ENCODE data around the gene ARAP3.
"Not testable (repeated sequence)": the region's sequence is repeated elsewhere in the genome, so short reads cannot be mapped to it uniquely, and the experiment has no call there.

The ARAP3 gene, protein sequence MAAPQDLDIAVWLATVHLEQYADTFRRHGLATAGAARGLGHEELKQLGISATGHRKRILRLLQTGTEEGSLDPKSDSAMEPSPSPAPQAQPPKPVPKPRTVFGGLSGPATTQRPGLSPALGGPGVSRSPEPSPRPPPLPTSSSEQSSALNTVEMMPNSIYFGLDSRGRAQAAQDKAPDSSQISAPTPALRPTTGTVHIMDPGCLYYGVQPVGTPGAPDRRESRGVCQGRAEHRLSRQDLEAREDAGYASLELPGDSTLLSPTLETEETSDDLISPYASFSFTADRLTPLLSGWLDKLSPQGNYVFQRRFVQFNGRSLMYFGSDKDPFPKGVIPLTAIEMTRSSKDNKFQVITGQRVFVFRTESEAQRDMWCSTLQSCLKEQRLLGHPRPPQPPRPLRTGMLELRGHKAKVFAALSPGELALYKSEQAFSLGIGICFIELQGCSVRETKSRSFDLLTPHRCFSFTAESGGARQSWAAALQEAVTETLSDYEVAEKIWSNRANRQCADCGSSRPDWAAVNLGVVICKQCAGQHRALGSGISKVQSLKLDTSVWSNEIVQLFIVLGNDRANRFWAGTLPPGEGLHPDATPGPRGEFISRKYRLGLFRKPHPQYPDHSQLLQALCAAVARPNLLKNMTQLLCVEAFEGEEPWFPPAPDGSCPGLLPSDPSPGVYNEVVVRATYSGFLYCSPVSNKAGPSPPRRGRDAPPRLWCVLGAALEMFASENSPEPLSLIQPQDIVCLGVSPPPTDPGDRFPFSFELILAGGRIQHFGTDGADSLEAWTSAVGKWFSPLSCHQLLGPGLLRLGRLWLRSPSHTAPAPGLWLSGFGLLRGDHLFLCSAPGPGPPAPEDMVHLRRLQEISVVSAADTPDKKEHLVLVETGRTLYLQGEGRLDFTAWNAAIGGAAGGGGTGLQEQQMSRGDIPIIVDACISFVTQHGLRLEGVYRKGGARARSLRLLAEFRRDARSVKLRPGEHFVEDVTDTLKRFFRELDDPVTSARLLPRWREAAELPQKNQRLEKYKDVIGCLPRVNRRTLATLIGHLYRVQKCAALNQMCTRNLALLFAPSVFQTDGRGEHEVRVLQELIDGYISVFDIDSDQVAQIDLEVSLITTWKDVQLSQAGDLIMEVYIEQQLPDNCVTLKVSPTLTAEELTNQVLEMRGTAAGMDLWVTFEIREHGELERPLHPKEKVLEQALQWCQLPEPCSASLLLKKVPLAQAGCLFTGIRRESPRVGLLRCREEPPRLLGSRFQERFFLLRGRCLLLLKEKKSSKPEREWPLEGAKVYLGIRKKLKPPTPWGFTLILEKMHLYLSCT (N-terminal part only)

DNA sequence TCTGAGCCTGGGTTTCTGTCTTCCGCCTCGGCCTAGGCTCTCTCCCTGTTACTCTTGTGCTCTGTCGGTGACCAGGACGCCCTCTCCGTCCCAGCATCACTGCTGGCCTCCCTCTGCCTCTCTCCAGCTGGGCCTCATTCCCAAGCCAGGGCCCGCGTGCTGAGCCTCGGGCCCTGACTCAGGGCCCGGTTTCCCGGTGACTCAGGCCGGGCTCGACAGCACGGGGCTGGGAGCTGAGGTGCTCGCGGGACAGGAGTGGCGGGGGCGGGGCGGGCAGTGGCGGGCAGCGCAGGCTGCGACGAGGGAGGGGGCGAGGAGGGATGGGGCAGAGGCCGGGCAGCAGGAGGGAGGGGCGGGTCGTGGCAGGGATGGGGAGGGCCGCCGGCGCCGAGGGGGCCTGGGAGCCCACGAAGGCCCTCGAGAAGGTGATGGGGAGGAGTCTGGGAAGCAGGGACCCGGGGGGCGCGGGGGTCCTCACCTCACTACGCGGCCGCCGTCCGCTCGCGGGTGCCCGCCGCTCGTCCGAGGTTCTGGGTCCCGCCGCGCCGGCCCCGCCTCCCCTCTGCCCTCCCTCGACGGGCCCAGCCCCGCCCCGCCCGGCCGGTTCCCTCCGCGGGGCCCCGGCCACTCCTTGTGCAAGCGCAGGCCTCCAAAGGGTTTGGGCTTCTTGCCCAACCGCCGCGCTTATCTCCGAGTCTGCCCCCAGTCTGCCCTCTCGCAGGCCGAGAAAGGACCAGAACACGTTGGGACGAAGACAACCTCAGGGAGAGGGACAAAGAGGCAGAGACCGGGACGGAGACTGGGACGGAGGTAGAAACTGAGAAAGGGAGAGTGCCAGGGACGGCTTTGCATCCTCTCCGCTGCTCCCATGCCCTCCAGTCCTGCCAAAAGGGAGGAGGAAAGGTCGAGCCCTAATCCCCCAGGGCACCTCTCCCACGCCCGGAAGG lies at the start of gene ARAP3:
Gene ARAP3, minus strand, starts transcription at position 536 of the 947 bp plus-strand sequence. CDS start 1,744 bp downstream, outside the sequence.
- peak; percentile 93 for DNase-seq

DNA sequence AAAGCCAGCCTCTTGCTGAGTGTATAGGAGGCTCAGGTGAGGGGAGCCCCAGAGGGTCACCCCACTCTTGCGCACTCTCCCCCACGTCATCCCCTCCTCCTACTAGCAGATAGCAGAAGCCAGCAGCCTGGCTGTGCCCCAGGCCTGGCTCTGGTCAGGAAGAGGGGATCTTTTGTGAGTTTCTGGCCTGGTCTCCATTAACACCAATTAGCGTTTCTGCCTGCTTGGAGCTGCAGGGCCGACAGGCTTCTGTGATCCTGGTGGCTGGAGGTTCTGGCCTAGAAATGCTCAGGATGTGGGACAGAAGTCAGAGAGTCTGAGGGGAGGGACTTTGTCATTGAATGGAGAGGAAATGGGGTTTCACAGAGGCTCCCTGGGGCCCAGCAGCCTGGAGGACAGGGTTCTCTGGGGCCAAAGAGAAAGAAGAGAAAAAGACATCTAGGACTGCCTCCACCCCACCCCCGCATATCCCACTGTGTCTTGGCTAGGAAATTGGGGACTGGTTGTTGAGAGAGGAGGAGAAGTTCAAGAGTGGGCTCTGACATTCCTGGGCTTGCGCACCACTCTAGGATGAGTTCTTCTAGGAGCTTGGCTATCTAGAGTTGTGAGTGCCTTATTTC lies 47.5 kb upstream of the ARAP3 start:
- no peak for DNase-seq

DNA sequence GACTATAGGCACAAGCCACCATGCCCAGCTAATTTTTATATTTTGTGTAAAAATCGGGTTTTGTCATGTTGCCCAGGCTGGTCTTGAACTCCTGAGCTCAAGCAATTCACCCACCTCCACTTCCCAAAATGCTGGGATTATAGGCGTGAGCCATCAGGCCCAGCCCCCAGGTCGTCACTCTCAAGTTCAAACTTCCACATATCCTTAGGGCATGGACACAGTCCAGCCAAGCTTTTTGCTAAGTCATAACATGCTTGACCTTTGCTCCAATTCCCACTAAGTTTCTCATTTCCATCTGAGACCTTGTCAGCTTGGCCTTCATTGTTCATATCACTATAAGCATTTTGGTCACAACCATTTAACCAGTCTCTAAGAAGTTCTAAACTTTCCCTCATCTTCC lies 43.9 kb upstream of the ARAP3 start:
- no peak for DNase-seq

DNA sequence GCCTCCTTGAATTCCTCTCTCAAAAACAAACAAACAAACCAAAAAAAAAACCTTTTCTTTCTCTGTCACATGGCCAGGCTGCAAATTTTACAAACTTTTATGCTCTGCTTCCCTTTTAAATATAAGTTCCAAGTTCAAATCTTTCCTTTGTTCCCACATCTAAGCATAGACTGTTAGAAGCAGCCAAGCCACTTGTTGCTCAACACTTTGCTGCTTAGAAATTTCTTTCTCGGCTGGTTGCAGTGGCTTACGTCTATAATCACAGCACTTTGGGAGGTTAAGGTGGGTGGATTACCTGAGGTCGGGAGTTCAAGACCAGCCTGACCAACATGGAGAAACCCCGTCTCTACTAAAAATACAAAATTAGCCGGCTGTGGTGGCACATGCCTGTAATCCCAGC lies 43.1 kb upstream of the ARAP3 start:
- DNase-seq: not testable (repeated sequence)

DNA sequence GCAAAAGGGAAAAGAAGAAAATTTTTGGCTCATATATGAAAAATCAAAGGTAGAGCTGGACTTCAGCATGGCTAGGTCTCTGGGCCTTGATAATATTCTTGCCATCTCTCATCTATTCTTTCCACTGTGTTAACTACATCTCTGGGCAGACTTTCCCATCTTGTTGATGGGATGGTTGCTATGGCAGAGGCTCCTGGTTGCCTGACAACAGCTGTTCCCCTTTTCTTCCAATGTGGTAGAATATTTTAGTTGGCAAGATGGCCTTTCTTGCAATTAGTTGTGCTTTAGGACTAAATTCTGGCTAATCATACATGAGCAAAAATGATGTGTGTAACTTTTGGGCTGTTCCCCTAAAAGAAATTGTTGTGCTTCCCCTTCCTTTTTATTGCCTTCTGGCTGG lies 40.2 kb upstream of the ARAP3 start:
- no peak for DNase-seq

DNA sequence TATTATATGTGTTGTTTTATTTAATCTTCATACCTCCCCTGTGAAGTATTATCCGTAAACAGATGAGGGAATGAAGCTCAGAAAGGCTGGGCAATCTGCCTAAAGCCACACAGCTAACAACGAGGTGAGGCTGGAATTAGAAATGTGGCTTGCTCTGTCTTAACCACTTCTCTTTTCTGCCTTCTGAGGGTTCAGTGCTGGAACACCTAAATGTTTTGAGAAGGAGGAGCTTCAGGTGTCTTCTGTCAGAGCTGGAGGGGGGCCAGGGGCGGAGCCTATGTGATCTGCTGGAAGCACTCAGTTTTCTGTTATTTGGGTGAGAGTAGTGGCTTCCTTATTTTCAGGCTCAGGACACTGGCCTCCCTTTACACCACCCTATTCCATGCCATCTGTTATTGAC lies 35.0 kb upstream of the ARAP3 start:
- DNase-seq: no peak

DNA sequence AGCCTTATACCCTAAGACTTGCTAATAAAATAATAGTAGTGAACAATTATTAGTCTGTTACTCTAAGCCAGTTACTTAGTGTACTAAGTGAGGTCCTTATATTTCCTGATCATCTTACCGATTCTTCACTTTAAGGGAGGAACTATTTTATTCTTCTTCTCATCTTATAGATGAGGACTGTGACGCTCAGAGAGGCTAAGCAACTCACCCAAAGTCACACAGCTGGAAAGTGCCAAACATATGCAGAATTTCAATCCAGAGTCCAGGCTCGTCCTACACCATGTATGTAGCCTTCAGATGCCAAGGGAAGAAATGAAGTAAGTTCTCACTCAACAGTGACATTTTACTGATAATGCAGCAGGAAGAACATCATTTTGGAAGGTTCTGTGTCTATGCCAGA lies 34.4 kb upstream of the ARAP3 start:
- DNase-seq: no peak

DNA sequence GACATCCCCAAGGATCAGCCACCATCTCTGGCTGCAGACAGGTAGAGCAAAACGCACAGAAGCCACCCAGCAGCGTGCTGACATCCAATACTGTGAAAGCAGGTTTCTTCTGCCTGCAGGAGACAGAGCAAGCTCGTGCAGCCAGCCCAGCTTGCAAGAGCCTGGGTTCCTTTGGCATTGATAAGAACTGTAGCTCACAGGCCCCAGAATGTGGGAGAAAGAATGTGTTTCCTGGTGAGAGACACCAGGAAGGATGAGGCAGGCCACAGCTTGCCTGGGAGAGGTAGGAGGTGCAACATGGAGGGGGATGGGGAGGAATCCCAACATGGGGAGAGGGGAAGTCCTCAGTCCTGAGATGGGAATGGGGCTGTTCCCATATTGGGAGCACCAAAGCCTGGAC lies 34.0 kb upstream of the ARAP3 start:
- DNase-seq: no peak

DNA sequence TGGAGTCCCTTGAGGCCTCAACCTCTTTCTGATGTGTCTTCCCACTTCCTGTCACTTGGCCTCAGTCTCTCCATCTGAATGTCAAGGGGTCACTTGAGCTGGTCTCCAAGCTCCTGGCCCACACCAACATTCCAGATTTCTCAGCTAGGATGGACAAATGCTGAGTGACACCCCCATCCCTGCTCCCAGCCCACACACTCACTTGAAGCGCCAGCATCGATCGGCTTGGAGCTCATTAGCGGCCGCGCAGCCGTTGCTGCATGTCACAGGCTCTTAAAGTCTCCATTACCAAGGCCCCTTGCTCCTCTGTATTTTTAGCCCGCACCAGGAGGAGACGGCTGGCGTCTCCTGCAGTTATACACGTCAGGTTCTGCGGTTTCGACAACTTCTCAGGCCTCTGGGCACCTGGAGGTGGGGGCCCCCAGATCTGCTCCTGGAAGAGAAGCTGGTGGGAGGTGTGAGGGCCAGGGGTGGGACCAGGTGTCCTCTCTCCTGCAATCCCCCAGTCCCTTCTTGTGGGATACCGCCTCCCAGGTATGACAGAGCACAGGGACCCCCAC lies 33.4 kb upstream of the ARAP3 start:
- DNase-seq: no peak

DNA sequence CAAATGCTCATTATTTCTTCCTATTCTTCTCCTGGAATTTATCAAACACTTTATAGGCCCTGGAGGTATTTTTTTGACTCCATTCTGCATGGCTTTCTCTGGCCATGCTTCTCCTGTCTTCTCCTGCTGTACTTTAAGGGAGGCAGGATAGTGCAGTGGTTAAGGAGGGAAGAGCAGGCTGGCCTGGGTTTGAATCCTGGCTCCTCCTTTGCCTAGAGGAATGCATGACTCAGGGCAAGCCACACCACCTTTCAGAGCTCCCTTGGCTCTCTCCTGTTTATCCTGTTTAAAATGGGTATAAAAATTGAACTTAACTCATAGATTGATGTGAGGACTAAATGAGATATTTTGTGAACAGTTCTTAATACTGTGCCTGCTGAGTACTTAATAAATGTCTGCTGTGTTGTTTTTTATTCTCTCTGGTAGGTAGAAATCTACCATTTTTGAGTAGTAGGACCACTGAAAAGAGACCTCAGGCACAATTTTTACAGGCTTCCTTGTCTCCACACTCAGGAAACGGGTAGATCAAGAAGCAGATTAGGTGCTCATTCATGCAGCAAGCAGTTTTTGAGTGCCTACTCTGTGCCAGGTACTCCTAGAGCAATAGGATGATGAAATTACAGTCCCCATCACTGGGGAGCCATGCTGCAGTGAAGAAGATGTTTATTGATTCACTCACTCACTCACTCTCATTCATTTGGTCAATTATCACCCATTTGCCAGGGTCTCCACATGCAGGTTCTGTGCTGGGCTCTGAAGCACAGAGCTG lies 32.7 kb upstream of the ARAP3 start:
- DNase-seq: no peak

DNA sequence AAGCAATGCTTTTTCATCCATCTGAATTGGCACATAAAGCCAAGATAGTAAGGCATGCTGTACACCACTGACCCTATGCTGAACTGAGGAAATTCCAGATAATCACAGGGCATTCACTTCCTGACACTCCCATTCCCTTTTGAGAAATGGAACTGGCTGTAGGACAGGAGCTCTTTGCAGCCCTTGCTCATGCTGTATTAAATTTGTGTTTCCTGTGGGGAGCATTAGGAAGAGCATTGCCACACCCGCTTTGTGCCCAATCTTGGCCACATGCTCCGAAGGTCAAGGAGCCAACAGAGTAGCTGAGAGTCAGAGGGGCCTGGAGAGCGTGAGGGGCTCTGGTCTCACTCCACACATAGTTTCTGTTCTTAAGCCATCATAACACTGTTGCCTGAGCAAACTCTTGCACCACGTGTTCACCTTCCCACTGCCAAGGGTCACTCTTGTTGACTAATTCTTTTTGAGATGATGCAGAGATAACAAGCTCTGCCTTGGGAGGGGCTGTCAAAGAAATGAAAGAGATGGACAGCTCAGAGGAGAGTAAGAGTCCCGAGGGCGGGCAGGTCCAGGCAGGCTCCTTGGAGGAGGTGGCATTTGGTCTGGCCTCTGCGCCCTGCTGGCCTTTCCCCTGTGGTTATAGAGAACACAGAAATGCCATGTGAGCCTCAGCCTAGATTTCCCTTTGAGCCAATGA lies 31.7 kb upstream of the ARAP3 start:
- no peak for DNase-seq

DNA sequence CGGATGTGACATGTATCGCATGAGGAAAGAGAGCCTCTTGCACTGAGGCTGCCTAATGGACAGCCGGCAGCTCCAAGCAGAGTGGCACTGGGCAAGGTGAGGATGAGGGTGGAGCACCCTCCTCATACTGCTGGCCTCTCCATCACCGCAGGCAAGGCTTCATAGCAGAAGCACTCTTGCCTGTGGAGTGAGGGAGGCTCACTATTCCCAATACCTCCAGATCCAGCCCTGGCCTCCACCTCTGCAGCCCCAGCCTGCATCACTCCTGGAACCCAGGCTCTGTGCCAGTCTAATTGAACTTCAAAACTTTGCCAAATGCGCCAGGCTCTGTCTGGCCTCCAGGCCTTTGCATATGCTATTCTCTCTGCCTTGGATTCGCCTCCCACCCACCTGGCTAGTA lies 29.7 kb upstream of the ARAP3 start:
- no peak for DNase-seq

DNA sequence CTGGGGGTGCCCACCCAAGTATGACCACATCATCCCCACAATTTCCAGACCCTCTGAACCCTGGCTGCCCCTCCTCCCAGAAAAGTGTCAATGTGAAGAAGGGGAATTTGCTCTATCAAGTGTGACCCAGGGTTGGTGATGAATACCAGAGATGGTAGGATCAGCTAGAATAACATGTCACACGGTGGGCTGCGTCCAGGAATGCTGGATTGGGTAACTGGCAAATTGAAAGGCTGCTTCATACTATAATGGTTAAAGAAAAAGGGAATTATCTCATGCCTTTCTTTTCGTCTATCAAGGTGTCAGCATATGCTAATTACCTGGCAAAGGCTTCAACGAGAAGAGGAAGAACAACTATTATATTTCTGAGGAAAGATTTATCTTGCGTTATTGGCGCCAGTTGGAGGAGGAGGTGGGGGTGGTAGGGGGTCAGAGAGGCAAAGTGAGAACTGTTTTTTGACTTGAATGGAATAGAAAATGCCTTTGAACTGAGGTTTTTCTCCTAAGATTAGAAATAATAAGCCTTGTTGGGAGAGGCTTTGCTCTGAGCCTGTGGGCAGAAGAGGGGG lies 27.8 kb upstream of the ARAP3 start:
- no peak for DNase-seq

DNA sequence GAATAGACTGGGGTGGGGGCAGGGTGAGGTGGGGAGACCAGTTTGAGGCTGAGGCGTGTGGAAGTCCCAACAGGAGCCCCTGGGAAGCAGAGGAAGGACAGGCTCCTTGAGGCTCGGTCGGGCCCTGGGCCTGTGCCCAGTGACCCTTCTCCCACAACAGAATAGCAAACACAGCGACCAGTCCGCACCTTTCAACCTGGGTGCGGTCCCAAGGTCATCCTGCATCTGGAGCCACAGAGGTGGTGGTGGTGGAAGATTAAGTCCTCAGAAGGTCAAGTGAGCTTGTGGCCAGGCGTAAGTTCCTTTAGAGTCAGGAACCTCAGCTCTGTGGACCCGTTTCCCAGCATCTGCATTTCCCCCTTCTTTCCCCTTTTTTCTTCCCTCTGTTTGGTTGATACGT lies 26.0 kb upstream of the ARAP3 start:
- no peak for DNase-seq

DNA sequence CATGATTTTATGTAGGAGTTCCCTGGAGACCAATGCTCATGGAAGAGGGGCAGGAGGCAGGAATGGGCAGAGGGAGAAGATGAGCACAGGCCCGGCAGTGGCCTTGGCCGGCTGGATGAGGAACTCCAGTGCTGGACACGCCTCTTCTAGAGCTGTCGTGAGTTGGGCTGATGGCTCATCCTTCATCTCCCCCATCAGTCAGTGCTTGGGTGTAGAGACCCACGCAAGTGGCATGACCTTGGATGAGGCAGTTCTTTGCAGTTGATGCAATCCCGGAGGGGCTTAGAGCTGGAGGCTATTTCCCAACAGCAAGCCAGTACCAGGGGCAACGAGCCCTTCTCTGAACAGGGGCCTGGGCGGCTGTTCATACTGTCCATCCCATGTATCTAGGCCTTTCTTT lies 25.5 kb upstream of the ARAP3 start:
- DNase-seq: no peak

DNA sequence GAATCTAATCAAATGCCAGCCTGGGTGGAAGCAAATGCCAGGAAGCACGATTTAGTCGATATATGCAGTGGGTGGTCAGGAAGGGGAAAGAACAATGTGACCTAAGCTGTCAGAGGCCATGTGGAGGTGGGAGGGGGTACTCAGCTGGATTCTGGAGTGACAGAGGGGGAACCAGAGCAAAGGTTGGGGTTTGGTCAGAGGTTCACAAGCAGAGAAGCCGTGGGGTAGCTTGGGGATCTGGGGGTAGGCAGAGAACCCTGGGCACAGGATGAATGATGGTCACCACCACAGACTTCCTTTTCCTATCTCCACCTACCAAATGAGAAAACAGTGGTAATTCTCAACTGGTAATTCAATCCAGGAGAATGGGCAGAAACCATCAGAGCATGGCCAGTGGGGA lies 24.1 kb upstream of the ARAP3 start:
- DNase-seq: no peak

DNA sequence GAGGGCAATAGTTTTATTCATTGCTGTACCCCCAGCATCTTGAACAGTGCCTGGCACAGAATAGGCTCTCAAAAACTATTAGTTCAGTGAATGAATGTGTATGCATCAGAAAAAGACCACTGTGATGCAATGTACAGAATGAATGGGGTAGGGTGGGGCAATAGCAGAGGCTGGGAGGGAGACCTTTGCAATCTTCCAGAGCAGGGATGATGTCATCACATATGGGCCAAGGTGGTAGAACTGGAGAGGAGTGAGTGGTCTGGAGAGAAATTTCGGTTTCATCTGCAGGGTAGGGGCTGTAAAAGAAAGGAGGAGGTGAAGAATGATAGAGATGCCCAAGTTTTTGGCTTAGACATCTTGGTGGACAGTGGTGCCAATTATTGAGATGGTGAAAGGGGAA lies 23.4 kb upstream of the ARAP3 start:
- no peak for DNase-seq

DNA sequence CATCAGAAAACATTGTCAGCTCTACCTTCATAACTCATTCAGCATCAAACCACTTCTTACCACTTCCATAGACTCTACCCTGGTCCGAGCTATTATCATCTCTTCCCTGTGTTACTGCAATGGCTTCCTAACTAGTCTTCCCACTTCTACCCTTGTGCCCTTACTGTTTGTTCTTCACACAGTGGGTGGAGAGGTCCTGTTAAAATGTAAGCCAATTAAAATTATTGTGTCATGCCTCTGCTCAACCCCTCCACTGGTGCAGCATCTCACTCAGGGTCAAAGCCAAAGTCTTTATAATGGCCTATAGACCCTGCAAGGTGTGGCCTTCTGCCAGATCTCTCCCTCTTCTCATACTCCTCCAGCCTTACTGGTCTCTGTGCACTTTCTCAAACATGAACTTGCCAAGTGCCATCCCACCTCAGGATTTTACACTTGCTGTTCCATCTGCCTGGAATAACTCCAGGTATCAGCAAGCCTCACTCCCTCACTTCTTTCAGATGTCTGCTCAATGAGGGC lies 22.8 kb upstream of the ARAP3 start:
- DNase-seq: no peak

DNA sequence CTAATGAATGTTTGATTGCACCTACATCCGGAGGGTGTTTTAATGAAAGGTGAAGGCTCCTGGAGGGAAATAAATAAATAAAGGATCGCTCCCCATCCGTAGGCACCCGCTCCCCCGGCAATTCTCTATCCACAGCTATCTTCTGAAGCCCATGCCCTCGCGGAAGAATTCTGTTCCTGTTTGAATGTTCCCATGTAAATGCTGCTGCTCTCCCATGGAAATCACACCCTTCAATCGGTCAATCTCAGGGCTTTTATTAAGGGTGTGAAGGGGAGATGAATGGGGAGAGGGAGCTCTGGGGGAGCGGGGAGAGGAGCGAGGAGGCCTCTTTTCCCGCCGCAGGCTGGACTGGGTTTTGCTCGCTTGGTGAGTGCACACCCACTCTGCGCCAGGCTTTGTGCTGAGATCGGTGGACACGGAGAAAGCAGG lies 21.1 kb upstream of the ARAP3 start:
- no peak for DNase-seq
